Liver (tissue), 9 donors: ENCODE results near the gene EPSTI1. TPM values are rescaled to one million over a fixed set of nuclear protein-coding genes. Genes with fewer than 3 reads are reported as not detected.

ENCODE experiments used
- DNase-seq: peaks from one replicate; pipeline ENCODE4 v3.0.0-alpha.2; 2017; ENCODE audit warnings: low spot score
- H3K27ac ChIP-seq, 2 donors: one replicate each; pipeline ENCODE4 v1.7.0; 2013; ENCODE audit warnings: inconsistent platforms in 2 of 2, low read length in 2 of 2, control low read depth in 1 of 2, low read depth in 1 of 2, mild to moderate bottlenecking in 1 of 2
- H3K27me3 ChIP-seq, 4 donors: one replicate each; pipeline versions ENCODE4 v1.6.1 to v1.7.0; 2013; ENCODE audit warnings: low read length in 3 of 4, inconsistent platforms in 1 of 4, mild to moderate bottlenecking in 1 of 4, moderate library complexity in 1 of 4; ENCODE audit not compliant: control insufficient read depth in 4 of 4, insufficient read depth in 4 of 4
- H3K36me3 ChIP-seq, 4 donors: one replicate each; pipeline versions ENCODE4 v1.6.1 to v1.7.0; 2013; ENCODE audit warnings: low read length in 3 of 4, mild to moderate bottlenecking in 3 of 4, low read depth in 1 of 4, moderate library complexity in 1 of 4; ENCODE audit not compliant: control insufficient read depth in 4 of 4, insufficient read depth in 3 of 4
- H3K4me1 ChIP-seq, 4 donors: one replicate each; pipeline versions ENCODE4 v1.6.1 to v1.7.0; 2013; ENCODE audit warnings: low read length in 3 of 4, mild to moderate bottlenecking in 3 of 4, moderate library complexity in 1 of 4; ENCODE audit not compliant: control insufficient read depth in 4 of 4, insufficient read depth in 4 of 4
- H3K4me3 ChIP-seq, 3 donors: one replicate each; pipeline versions ENCODE4 v1.6.1 to v1.7.0; 2013; ENCODE audit warnings: low read length in 3 of 3, control low read depth in 1 of 3, low read depth in 1 of 3, mild to moderate bottlenecking in 1 of 3
- H3K9ac ChIP-seq, 2 donors: one replicate each; pipeline ENCODE4 v1.7.0; 2013; ENCODE audit warnings: low read length in 2 of 2, mild to moderate bottlenecking in 2 of 2, moderate library complexity in 2 of 2, control low read depth in 1 of 2, low read depth in 1 of 2
- H3K9me3 ChIP-seq, 4 donors: one replicate each; pipeline versions ENCODE4 v1.6.1 to v1.7.0; 2013; ENCODE audit warnings: low read length in 3 of 4; ENCODE audit not compliant: control insufficient read depth in 4 of 4
- ATF3 ChIP-seq: IDR thresholded peaks from 2 replicates; pipeline ENCODE4 v1.6.1; 2016; ENCODE audit warnings: antibody characterized with exemption
- CTCF ChIP-seq: fragments of 150-350 bp; IDR thresholded peaks from 2 replicates; pipeline ENCODE4 v1.5.1; 2017; ENCODE audit warnings: improper control_type of control experiment, low read depth, low read length; ENCODE audit not compliant: missing input control
- EGR1 ChIP-seq, 2 donors: IDR thresholded peaks; 2 replicates each; pipeline ENCODE4 v1.6.1; 2016 to 2018; ENCODE audit warnings: antibody characterized with exemption in 2 of 2, low read depth in 2 of 2
- FOXA1 ChIP-seq: IDR thresholded peaks from 2 replicates; pipeline ENCODE4 v1.6.1; 2016; ENCODE audit warnings: antibody characterized with exemption
- FOXA2 ChIP-seq: IDR thresholded peaks from 2 replicates; pipeline ENCODE4 v1.6.1; 2016; ENCODE audit warnings: antibody characterized with exemption
- GABPA ChIP-seq, 2 donors: IDR thresholded peaks in 1 of 2; conservative IDR thresholded peaks in 1 of 2; 2 replicates each; pipeline ENCODE4 v1.6.1; 2016; ENCODE audit warnings: antibody characterized with exemption in 2 of 2, mild to moderate bottlenecking in 1 of 2, moderate library complexity in 1 of 2
- HNF4A ChIP-seq, 2 donors: conservative IDR thresholded peaks; 2 replicates each; pipeline ENCODE4 v1.6.1; 2016; ENCODE audit warnings: antibody characterized with exemption in 2 of 2, mild to moderate bottlenecking in 2 of 2
- HNF4G ChIP-seq: IDR thresholded peaks from 2 replicates; pipeline ENCODE4 v1.6.1; 2016; ENCODE audit warnings: antibody characterized with exemption
- JUND ChIP-seq, 2 donors: IDR thresholded peaks; 2 replicates each; pipeline ENCODE4 v1.6.1; 2016; ENCODE audit warnings: antibody characterized with exemption in 2 of 2
- MAX ChIP-seq: IDR thresholded peaks from 2 replicates; pipeline ENCODE4 v1.6.1; 2016; ENCODE audit warnings: antibody characterized with exemption
- NR2F2 ChIP-seq: IDR thresholded peaks from 2 replicates; pipeline ENCODE4 v1.6.1; 2016; ENCODE audit warnings: antibody characterized with exemption
- RAD21 ChIP-seq, 2 donors: IDR thresholded peaks; 2 replicates each; pipeline ENCODE4 v1.6.1; 2016; ENCODE audit warnings: antibody characterized with exemption in 2 of 2, mild to moderate bottlenecking in 2 of 2
- REST ChIP-seq: IDR thresholded peaks from 2 replicates; pipeline ENCODE4 v1.6.1; 2016; ENCODE audit warnings: antibody characterized with exemption, mild to moderate bottlenecking
- RXRA ChIP-seq, 2 donors: IDR thresholded peaks; 2 replicates each; pipeline ENCODE4 v1.6.1; 2017 to 2018; ENCODE audit warnings: antibody characterized with exemption in 2 of 2, mild to moderate bottlenecking in 1 of 2
- SP1 ChIP-seq: IDR thresholded peaks from 2 replicates; pipeline ENCODE4 v1.6.1; 2018; ENCODE audit warnings: antibody characterized with exemption, mild to moderate bottlenecking
- TAF1 ChIP-seq: conservative IDR thresholded peaks from 2 replicates; pipeline ENCODE4 v1.6.1; 2016; ENCODE audit warnings: antibody characterized with exemption, mild to moderate bottlenecking
- YY1 ChIP-seq: IDR thresholded peaks from 2 replicates; pipeline ENCODE4 v1.6.1; 2016; ENCODE audit warnings: antibody characterized with exemption, mild to moderate bottlenecking
- ZBTB33 ChIP-seq: IDR thresholded peaks from 2 replicates; pipeline ENCODE4 v1.6.1; 2016; ENCODE audit warnings: antibody characterized with exemption
- WGBS: extraction: QIAGEN DNeasy Blood & Tissue Kit; methylation state at CpG from one replicate; pipeline ENCODE4 v1.1.7; 2013; 5-methylcytosine and 5-hydroxymethylcytosine counted together
- polyA plus RNA-seq, 2 donors: library from polyadenylated mRNA; stranded (reverse) in 1 of 2; unstranded in 1 of 2; fragments of 200-250 nt in 1 of 2; fragments of >200 nt in 1 of 2; fragmentation: Nextera tagmentation in 1 of 2; extraction: Ambion mirVana in 1 of 2; gene quantifications; one replicate each; pipeline versions ENCODE4 v1.2.1 to v1.2.3, GENCODE V29; 2013 to 2015
- total RNA-seq, 2 donors: library from RNA; depleted of rRNA; stranded (reverse); fragments of >200 nt; gene quantifications; one replicate each; pipeline ENCODE4 v1.2.3, GENCODE V29; 2014
- donor health status: healthy.
- donor health status: healthy.
- donor health status: healthy.
- donor health status: healthy.
- donor health status: healthy.

The EPSTI1 gene
- total and polyA plus RNA-seq, 4 donors = 2.1 to 20.3 (median 4.2) TPM

GRCh38 chr13:42981853-42982252, 10.2 kb downstream of the EPSTI1 start:
- Histone ChIP-seq H3K4me1 (peaks cover 3 to 11% (median 8%) of the 10 kb centered on the region in 4 donors), H3K27me3 (no peaks in the 10 kb centered on the region), H3K4me3 (no peak overlapping the region), H3K9me3 (no peaks in the 10 kb centered on the region), H3K36me3 (no peaks in the 10 kb centered on the region), H3K9ac (no peak overlapping the region), H3K27ac (no peak overlapping the region)
- 78% methylated on average over 1 of the region's 1 CpG for WGBS
- no peak for DNase-seq
- TF ChIP-seq SP1 (no peak), EGR1 (IDR thresholded peaks at IDR 0.05; ENCODE audit: low read depth in 2 of 2) (no peak), ZBTB33 (no peak), GABPA (IDR thresholded peaks at IDR 0.05 in 1 of 2, conservative IDR thresholded peaks at IDR 0.05 in 1 of 2) (no peak)

- H3K36me3 ChIP-seq = no peaks in the 10 kb centered on the region
- H3K27ac ChIP-seq = no peak overlapping the region
- H3K27me3 ChIP-seq = no peaks in the 10 kb centered on the region
- no peak overlapping the region for H3K4me3 ChIP-seq
- no peak overlapping the region for H3K9ac ChIP-seq
- H3K9me3 ChIP-seq = no peaks in the 10 kb centered on the region
- no peak for DNase-seq
- 87% methylated on average over 3 of the region's 3 CpGs for WGBS
- no peak for TF ChIP-seq EGR1 (IDR thresholded peaks at IDR 0.05; ENCODE audit: low read depth in 2 of 2)
- H3K4me1 ChIP-seq = peaks cover 3 to 11% (median 8%) of the 10 kb centered on the region in 4 donors
Measured at GRCh38 chr13:42981317-42981716, 10.7 kb downstream of the EPSTI1 start.

- no peaks in the 10 kb centered on the region for H3K4me1 ChIP-seq
- H3K36me3 ChIP-seq = peaks cover 0 to 3% (median 0%) of the 10 kb centered on the region in 4 donors
- H3K4me3 ChIP-seq = no peak overlapping the region
- no peak overlapping the region for H3K27ac ChIP-seq
- no peaks in the 10 kb centered on the region for H3K9me3 ChIP-seq
- no peak overlapping the region for H3K9ac ChIP-seq
- no peak for TF ChIP-seq HNF4A (conservative IDR thresholded peaks at IDR 0.05)
- TF ChIP-seq FOXA1 = no peak
- TF ChIP-seq RXRA (IDR thresholded peaks at IDR 0.05) = no peak
- TF ChIP-seq SP1 = no peak
- no peak for TF ChIP-seq MAX
- TF ChIP-seq HNF4G = no peak
- TF ChIP-seq TAF1 = no peak
- TF ChIP-seq EGR1 (IDR thresholded peaks at IDR 0.05; ENCODE audit: low read depth in 2 of 2) = no peak
- no peak for TF ChIP-seq GABPA (IDR thresholded peaks at IDR 0.05 in 1 of 2, conservative IDR thresholded peaks at IDR 0.05 in 1 of 2)
- TF ChIP-seq FOXA2 = no peak
- TF ChIP-seq ATF3 = no peak
- TF ChIP-seq JUND (IDR thresholded peaks at IDR 0.05) = no peak
- no peak for TF ChIP-seq REST
- no peak for TF ChIP-seq ZBTB33
- TF ChIP-seq RAD21 (IDR thresholded peaks at IDR 0.05) = no peak
- TF ChIP-seq NR2F2 = no peak
- no peak for TF ChIP-seq YY1
- TF ChIP-seq CTCF = no peak
- H3K27me3 ChIP-seq = no peaks in the 10 kb centered on the region
- 95% methylated on average over 1 of the region's 1 CpG for WGBS
- no peak for DNase-seq
Measured at GRCh38 chr13:42977219-42977659, 14.8 kb downstream of the EPSTI1 start.
